VCaP (cell line): Measurements from ENCODE around the gene CEP78.

Experiments used
- H3K27ac ChIP-seq: fragments of 450-650 bp; 2 replicates; pipeline ENCODE4 v1.5.1; 2017
- CTCF ChIP-seq: fragments of 450-650 bp; conservative IDR thresholded peaks from 2 replicates; pipeline ENCODE4 v1.5.1; 2017; ENCODE audit warnings: mild to moderate bottlenecking, moderate library complexity

CEP78 gene

GRCh38 chr9:78288214-78288892 is 52.5 kb downstream of the CEP78 start:
- no peak for TF ChIP-seq CTCF
- H3K27ac ChIP-seq = no peak overlapping the region

- no peak for TF ChIP-seq CTCF
- no peak overlapping the region for H3K27ac ChIP-seq
Observed at GRCh38 chr9:78289474-78289873, 53.6 kb downstream of the CEP78 start.

- no peak for TF ChIP-seq CTCF
- H3K27ac ChIP-seq = no peak overlapping the region; the same call in 1 of the 2 replicates
Observed at GRCh38 chr9:78291240-78291925, 55.5 kb downstream of the CEP78 start.

- no peak for TF ChIP-seq CTCF
- no peak overlapping the region; the same call in 1 of the 2 replicates for H3K27ac ChIP-seq
Observed at GRCh38 chr9:78292026-78292425, 56.2 kb downstream of the CEP78 start.

GRCh38 chr9:78292716-78293497 is 57.0 kb downstream of the CEP78 start:
- no peak overlapping the region for H3K27ac ChIP-seq

GRCh38 chr9:78294290-78295176 is 58.7 kb downstream of the CEP78 start:
- H3K27ac ChIP-seq = no peak overlapping the region
- no peak for TF ChIP-seq CTCF

More at GRCh38 chr9:78292716-78293497, 57.0 kb downstream of the CEP78 start:
- no peak for TF ChIP-seq CTCF
